Measurements from ENCODE around the gene CSNK1A1.

DNA sequence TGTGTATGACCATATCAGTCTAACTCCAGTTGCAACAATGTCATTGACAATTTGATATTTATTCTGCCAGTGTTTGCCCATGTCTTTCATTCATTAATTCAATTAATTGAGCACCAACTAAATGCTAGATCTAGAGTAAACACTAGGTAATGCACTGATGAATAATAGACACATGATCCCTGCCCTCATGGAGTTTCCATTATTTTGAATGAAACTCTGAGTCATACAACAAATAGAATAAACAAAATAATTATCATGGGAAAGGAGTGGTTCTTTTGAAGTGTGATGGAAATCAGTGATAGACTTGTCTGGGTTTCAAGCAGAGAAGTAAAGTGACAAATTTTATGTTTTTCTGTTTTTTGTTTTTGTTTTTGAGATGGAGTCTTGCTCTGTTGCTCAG lies 34.7 kb upstream of the CSNK1A1 start:
- TF ChIP-seq, protein P1, sequence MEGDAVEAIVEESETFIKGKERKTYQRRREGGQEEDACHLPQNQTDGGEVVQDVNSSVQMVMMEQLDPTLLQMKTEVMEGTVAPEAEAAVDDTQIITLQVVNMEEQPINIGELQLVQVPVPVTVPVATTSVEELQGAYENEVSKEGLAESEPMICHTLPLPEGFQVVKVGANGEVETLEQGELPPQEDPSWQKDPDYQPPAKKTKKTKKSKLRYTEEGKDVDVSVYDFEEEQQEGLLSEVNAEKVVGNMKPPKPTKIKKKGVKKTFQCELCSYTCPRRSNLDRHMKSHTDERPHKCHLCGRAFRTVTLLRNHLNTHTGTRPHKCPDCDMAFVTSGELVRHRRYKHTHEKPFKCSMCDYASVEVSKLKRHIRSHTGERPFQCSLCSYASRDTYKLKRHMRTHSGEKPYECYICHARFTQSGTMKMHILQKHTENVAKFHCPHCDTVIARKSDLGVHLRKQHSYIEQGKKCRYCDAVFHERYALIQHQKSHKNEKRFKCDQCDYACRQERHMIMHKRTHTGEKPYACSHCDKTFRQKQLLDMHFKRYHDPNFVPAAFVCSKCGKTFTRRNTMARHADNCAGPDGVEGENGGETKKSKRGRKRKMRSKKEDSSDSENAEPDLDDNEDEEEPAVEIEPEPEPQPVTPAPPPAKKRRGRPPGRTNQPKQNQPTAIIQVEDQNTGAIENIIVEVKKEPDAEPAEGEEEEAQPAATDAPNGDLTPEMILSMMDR (IDR thresholded peaks at IDR 0.05), result no peak
- no peak for TF ChIP-seq ZFX (IDR thresholded peaks at IDR 0.05; ENCODE audit: borderline replicate concordance)

All from 22Rv1 (cell line).